ENCODE measurements around the gene SUSD3.
"Not testable (repeated sequence)": the region's sequence is repeated elsewhere in the genome, so short reads cannot be mapped to it uniquely, and the experiment has no call there.

Gene SUSD3

DNA sequence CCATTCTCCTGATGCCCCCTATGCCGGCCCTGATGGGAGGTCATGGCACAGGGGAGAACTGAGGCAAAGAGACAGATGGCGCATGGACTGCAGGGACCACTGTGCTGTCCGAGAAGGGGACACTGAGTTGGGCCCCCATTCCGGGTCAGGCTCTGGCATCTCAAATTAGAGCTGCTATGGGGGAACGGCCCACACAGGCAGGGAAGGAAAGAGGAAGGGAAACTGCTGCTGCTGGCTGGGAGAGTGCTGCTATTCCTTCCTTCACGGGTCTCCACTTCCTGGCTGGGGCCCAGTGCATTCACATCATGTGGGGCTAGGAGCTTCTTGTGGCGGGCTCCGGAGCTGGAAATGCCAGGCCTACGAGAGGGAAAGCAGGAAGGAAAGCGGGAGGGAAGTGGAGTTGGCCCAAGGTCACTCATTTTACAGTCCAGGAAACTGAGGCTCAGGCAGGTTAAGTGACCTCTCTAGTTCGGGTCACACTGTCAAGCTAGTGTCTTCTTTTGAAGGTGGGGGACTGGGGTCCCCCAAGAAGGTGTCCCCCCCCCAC lies 36.2 kb downstream of the SUSD3 start:
- DNase-seq: no peak

- peak; percentile 100 for DNase-seq
These were observed 37.0 kb downstream of the SUSD3 start for GRCh38 chr9:93095205-93096130.

DNA sequence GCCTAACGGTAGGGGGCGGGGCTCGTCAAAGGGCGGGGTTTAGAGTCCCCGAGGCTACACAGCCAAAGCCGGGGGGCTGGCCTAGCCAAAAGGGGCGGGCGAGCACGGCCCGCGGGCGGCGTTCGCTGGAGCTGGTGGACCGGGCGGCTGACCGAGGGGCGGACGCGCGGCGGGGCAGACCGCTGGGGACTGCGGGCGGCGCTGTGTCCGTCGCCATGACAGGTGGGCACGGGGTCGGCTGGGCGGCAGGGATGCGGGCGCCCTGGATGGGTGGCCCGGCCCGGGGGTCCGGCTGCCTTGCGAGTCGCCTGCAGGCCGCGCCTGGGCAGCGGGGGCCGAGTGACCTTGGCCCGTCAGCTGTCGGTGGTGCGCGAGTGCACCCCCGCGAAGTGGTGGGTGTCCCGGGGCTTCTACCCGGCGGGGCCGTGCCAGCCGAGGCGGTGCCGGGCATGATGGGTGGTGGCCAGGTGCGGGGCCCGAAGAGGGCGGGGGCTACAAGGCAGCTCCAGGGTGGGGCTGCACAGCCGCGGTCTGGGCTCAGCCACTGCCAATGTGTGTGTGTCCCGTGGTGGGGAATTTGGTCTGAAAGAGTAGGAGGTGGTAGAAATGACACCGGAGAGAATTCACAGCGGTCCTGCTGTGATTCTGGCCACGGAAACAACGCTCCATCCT lies 37.8 kb downstream of the SUSD3 start, which contains the start of gene CARD19:
TSS of gene CARD19 (plus strand) at position 87 of the 672 bp plus-strand sequence. CDS start at position 216, 129 bp downstream.
- DNase-seq: peak; percentile 51

- DNase-seq: no peak
These were observed 38.4 kb downstream of the SUSD3 start for GRCh38 chr9:93096811-93097382.

- DNase-seq: no peak
These were observed 39.2 kb downstream of the SUSD3 start for GRCh38 chr9:93097511-93098201.

GRCh38 chr9:93098236-93098946 lies 39.9 kb downstream of the SUSD3 start:
- DNase-seq: peak; percentile 38

GRCh38 chr9:93099551-93100275 lies 41.2 kb downstream of the SUSD3 start:
- DNase-seq: no peak

DNA sequence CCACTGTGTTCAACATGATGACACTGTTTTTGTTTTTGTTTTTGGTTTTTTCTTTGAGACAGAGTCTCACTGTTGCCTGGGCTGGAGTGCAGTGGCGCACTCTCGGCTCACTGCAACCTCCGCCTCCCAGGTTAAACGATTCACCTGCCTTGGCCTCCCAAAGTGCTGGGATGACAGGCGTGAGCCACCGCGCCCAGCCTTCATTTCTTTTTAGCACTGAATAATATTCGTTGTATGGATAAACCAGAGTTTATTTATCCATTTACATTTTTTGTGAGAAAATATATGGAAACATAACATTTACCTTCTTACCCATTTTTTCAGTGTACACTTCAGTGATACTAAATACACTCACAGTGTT lies 41.8 kb downstream of the SUSD3 start:
- no peak for DNase-seq

DNA sequence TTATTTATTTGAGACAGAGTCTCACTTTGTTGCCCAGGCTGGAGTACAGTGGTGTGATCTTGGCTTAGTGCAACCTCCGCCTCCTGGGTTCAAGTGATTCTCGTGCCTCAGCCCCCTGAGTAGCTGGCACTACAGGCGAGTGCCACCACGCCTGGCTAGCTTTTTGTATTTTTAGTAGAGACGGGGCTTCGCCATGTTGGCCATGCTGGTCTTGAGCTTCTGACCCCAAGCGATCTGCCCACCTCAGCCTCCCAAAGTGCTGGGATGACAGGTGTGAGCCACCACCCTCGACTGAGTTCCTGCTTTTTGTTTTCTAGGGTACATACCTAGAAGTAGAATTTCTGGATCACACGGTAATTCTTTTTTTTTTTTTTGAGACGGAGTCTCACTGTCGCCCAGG lies 42.6 kb downstream of the SUSD3 start:
- not testable (repeated sequence) for DNase-seq

DNA sequence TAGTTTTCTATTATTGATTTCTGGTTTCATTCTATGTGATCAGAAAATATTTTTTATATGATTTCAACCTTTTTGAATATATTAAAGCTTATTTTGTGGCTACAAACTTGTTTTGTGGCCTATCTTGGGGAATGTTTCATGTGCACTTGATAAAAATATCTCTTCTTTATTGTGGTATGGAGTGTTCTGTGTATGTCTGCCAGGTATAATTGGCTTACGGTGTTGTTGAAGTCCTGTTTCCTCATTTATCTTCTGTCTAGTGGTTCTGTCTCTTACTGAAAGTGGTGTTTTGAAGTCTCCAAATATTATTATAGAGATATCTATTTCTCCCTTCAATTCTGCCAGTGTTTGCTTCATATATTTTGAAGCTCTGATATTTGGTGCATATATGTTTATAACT lies 47.1 kb downstream of the SUSD3 start:
- no peak for DNase-seq

DNA sequence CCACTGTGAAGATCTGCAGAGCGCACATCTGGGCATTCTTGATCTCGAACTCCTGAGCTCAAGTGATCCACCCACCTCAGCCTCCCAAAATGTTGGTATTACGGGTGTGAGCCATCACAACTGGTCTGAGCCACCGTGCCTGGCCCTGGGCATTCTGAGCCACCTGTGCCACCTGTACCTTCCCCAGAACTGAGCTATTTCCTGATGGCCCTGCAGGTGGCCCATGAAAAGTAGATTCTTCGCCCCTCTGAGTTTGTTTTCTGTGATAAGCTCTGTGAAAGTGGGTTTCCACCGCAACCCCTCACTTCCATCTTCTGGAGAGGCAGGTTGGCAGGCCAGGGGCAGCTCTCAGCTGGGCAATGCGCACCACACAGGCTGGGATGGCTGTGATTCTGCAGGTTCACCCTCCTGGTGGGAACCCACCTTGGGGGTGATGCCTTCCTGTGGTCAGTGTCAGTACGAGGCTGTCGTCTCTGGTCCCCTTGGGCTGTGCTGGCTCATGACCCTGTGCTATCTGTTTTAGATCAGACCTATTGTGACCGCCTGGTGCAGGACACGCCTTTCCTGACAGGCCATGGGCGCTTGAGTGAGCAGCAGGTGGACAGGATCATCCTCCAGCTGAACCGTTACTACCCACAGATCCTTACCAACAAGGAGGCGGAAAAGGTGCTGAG lies 48.8 kb downstream of the SUSD3 start:
- DNase-seq: no peak

- DNase-seq: no peak
These were observed 49.3 kb downstream of the SUSD3 start for GRCh38 chr9:93107825-93108161.

- no peak for DNase-seq
These were observed 50.0 kb downstream of the SUSD3 start for GRCh38 chr9:93108291-93109041.

GRCh38 chr9:93110311-93110855 lies 51.9 kb downstream of the SUSD3 start:
- no peak for DNase-seq

- no peak for DNase-seq
These were observed 52.5 kb downstream of the SUSD3 start for GRCh38 chr9:93111001-93111370.

- no peak for DNase-seq
These were observed 53.0 kb downstream of the SUSD3 start for GRCh38 chr9:93111371-93112115.

GRCh38 chr9:93112116-93112863 lies 53.8 kb downstream of the SUSD3 start:
- DNase-seq: no peak

DNA sequence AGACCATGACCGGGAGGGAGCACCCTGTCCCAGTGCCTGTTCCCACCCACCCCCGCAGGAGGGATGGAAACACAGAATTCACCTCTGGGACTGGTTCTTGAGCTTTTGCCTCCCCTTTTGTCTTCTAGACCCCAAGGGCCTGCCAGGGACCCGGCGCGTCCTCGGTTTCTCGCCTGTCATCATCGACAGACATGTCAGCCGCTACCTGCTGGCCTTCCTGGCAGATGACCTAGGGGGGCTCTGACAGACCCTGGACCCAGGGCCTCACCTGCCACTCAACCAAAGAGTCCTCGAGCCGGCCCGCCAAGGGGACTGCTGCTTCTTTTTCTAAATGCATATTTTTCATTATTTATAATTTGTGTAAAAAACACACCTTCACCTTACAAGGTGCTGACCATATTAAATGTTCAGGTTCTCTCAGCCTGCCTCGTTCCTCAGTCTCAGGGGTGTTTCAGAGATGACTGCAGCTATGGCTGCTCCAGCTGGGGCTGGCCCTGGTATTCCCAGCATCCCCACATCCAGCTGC lies 54.4 kb downstream of the SUSD3 start:
- DNase-seq: no peak

Measured in T-helper 9 cell (primary cell).